SK-N-SH treated with all-trans-retinoic acid at 6 μM for 48 hours (cell line): ENCODE data around the gene GALR1.

Experiments used
- ARNTL ChIP-seq: fragments of 450-650 bp; formaldehyde crosslinking; IDR thresholded peaks from 2 replicates; pipeline ENCODE4 v1.5.0; 2020; ENCODE audit warnings: low read depth, mild to moderate bottlenecking, moderate library complexity, borderline replicate concordance
- BACH2 ChIP-seq: fragments of 250-450 bp; sonication (Bioruptor Pico); IDR thresholded peaks from 2 replicates; pipeline ENCODE4 v1.9.0; 2021; ENCODE audit warnings: mild to moderate bottlenecking, borderline replicate concordance
- OSR1 ChIP-seq: fragments of 250-450 bp; sonication (Bioruptor Pico); IDR thresholded peaks from 2 replicates; pipeline ENCODE4 v1.8.0; 2022; ENCODE audit warnings: moderate library complexity, mild to moderate bottlenecking, inconsistent platforms
- PATZ1 ChIP-seq: fragments of 250-450 bp; sonication (Bioruptor Pico); IDR thresholded peaks from 2 replicates; pipeline ENCODE4 v1.8.0; 2020; ENCODE audit warnings: mild to moderate bottlenecking, moderate library complexity, borderline replicate concordance
- POU6F1 ChIP-seq: fragments of 250-450 bp; sonication (Bioruptor Pico); IDR thresholded peaks from 2 replicates; pipeline ENCODE4 v1.8.0; 2021; ENCODE audit warnings: low read depth, mild to moderate bottlenecking, moderate library complexity, borderline replicate concordance
- RARB ChIP-seq: fragments of 250-450 bp; sonication (Bioruptor Pico); IDR thresholded peaks from 2 replicates; pipeline ENCODE4 v1.8.0; 2021; ENCODE audit warnings: mild to moderate bottlenecking, moderate library complexity
- TCF4 ChIP-seq: fragments of 250-450 bp; sonication (Bioruptor Pico); IDR thresholded peaks from 2 replicates; pipeline ENCODE4 v1.8.0; 2021; ENCODE audit warnings: mild to moderate bottlenecking, moderate library complexity, borderline replicate concordance
- ZFP30 ChIP-seq: fragments of 450-650 bp; formaldehyde crosslinking; IDR thresholded peaks from 2 replicates; pipeline ENCODE4 v1.5.0; 2022; ENCODE audit warnings: mild to moderate bottlenecking, moderate library complexity
- ZNF70 ChIP-seq: fragments of 450-650 bp; formaldehyde crosslinking; IDR thresholded peaks from 2 replicates; pipeline ENCODE4 v1.5.0; 2020; ENCODE audit warnings: mild to moderate bottlenecking, moderate library complexity
- ZNF8 ChIP-seq: fragments of 450-650 bp; formaldehyde crosslinking; IDR thresholded peaks from 2 replicates; pipeline ENCODE4 v1.5.0; 2020; ENCODE audit warnings: mild to moderate bottlenecking, moderate library complexity

DNA sequence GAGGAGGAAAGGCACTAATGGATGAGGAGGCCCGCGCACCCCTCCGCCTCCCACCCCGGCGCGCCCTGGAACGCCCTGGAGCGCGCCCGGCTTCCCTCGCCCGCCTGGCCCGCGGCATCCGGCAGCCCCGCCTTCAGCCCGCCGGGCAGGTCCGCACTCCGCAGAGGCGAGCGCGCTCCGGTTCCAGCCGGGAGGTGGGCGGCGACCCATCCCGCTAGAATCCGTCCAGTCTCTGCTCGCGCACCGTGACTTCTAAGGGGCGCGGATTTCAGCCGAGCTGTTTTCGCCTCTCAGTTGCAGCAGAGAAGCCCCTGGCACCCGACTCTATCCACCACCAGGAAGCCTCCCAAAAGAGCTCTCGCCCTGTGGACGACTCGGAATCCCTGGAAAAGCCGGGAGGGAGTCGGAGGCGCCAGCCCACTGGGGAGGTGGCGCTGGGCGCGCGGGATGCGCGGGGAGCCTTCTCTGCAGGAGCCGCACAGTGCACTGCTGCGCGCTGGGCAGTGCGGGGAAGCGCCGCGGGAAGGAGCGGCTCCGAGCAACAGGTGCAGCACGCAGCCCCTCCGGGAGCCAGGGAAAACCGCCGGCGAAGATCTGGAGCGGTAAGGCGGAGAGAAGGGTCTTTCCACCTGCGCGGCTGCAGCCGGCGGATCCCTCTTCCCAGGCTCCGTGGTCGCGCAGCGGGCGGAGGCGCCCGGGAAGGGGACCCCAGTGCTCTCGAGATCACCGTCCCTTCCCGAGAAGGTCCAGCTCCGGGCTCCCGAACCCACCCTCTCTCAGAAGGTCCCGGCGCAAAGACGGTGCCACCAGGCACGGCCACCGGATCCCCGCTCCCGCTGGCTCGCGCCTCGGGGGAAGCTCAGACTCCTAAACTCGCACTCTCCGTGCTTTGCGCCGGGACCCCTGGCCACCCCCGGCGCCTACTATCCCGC lies at the start of gene GALR1:
- TF ChIP-seq PATZ1 (CRISPR knock-in tag) (no peak), POU6F1 (CRISPR knock-in tag) (no peak), TCF4 (CRISPR knock-in tag) (no peak), ARNTL (no peak), BACH2 (CRISPR knock-in tag) (no peak), ZFP30 (CRISPR knock-in tag) (no peak), ZNF70 (CRISPR knock-in tag) (no peak), RARB (CRISPR knock-in tag) (no peak), ZNF8 (no peak), OSR1 (CRISPR knock-in tag) (no peak)
